ENCODE data around the gene TLE1. TPM values are rescaled to one million over a fixed set of nuclear protein-coding genes. Genes with fewer than 3 reads are reported as not detected.

The TLE1 gene
- total RNA-seq, 1 experiment from 2014 or later: 17.3 TPM

- DNase-seq (ENCODE audit: low read depth, low spot score) (no peak), ATAC-seq (no peak)
- Histone ChIP-seq H3K4me2 (ENCODE audit: low read length) (no peak overlapping the region), H3K4me3 (replicated peaks in 1 of 2; ENCODE audit: low read depth in 1 of 2, low read length in 2 of 2) (no peak overlapping the region), H3K36me3 (ENCODE audit: control insufficient read depth in 1 of 2, insufficient read depth in 2 of 2, low read length in 2 of 2) (peaks cover 2 to 7% of the 10 kb centered on the region in 2 experiments; a peak in 2 of 4 replicates), H3K27ac (ENCODE audit: low read depth, low read length) (no peak overlapping the region), H3K79me2 (ENCODE audit: insufficient read depth, low read length) (peaks cover 62% of the 10 kb centered on the region), H3K9me3 (ENCODE audit: control insufficient read depth in 1 of 2, insufficient read depth in 1 of 2, low read depth in 1 of 2, low read length in 2 of 2) (no peaks in the 10 kb centered on the region), H4K20me1 (ENCODE audit: insufficient read depth) (no peaks in the 10 kb centered on the region), H3K9ac (ENCODE audit: low read length) (no peak overlapping the region), H3K9me2 (ENCODE audit: insufficient read depth) (no peaks in the 10 kb centered on the region), H2AFZ (ENCODE audit: low read depth, low read length, poor library complexity, severe bottlenecking) (no peak overlapping the region), H3K27me3 (ENCODE audit: insufficient read depth, low read length) (no peaks in the 10 kb centered on the region), H3K4me1 (ENCODE audit: control insufficient read depth in 1 of 2, insufficient read depth in 2 of 2, low read length in 2 of 2) (peaks cover 7 to 11% of the 10 kb centered on the region in 2 experiments)
- intact Hi-C loops (cut with micrococcal nuclease): no loop called here
- TF ChIP-seq POLR2A (IDR thresholded peaks at IDR 0.05; ENCODE audit: borderline replicate concordance, extremely low read depth, insufficient read depth, insufficient read length) (no peak), CTCF (IDR thresholded peaks at IDR 0.05 in 2 of 3, conservative IDR thresholded peaks at IDR 0.05 in 1 of 3; ENCODE audit: borderline replicate concordance in 1 of 3, insufficient read depth in 1 of 3, low read depth in 2 of 3, low read length in 2 of 3) (no peak), SP1 (IDR thresholded peaks at IDR 0.05; ENCODE audit: low read depth) (no peak), ZNF274 (IDR thresholded peaks at IDR 0.05; ENCODE audit: low read depth, low read length) (no peak)
- CTCF ChIA-PET: no interaction called here
- no TSS peak for BruUV-seq (replicated peaks)
- POLR2A ChIA-PET: no interaction called here
- RAD21 ChIA-PET (ENCODE audit: low non-redundant PET in 1 of 2, low total read pairs in 2 of 2, uncharacterized antibody in 2 of 2, unreplicated experiment in 2 of 2): no interaction called here
Measured at GRCh38 chr9:81682177-81682576, 7.2 kb downstream of the TLE1 start.

- no peak overlapping the region for H3K27ac ChIP-seq (ENCODE audit: low read depth, low read length)
- no peaks in the 10 kb centered on the region for H4K20me1 ChIP-seq (ENCODE audit: insufficient read depth)
- H3K9ac ChIP-seq (ENCODE audit: low read length): no peak overlapping the region
- peaks cover 0 to 2% of the 10 kb centered on the region in 2 experiments; a peak in 2 of 4 replicates for H3K36me3 ChIP-seq (ENCODE audit: control insufficient read depth in 1 of 2, insufficient read depth in 2 of 2, low read length in 2 of 2)
- no peak for ATAC-seq
- H3K4me3 ChIP-seq (replicated peaks in 1 of 2; ENCODE audit: low read depth in 1 of 2, low read length in 2 of 2): no peak overlapping the region
- no peak for DNase-seq (ENCODE audit: low read depth, low spot score)
- no peaks in the 10 kb centered on the region for H3K9me2 ChIP-seq (ENCODE audit: insufficient read depth)
- CTCF ChIA-PET: no interaction called here
- BruUV-seq (replicated peaks): no TSS peak
- intact Hi-C loops (cut with micrococcal nuclease): no loop called here
- no peaks in the 10 kb centered on the region for H3K27me3 ChIP-seq (ENCODE audit: insufficient read depth, low read length)
- RAD21 ChIA-PET (ENCODE audit: low non-redundant PET in 1 of 2, low total read pairs in 2 of 2, uncharacterized antibody in 2 of 2, unreplicated experiment in 2 of 2): no interaction called here
- H3K9me3 ChIP-seq (ENCODE audit: control insufficient read depth in 1 of 2, insufficient read depth in 1 of 2, low read depth in 1 of 2, low read length in 2 of 2): no peaks in the 10 kb centered on the region
- H2AFZ ChIP-seq (ENCODE audit: low read depth, low read length, poor library complexity, severe bottlenecking): no peak overlapping the region
- H3K79me2 ChIP-seq (ENCODE audit: insufficient read depth, low read length): peaks cover 57% of the 10 kb centered on the region
- H3K4me1 ChIP-seq (ENCODE audit: control insufficient read depth in 1 of 2, insufficient read depth in 2 of 2, low read length in 2 of 2): no peaks in the 10 kb centered on the region
- no peak overlapping the region for H3K4me2 ChIP-seq (ENCODE audit: low read length)
- POLR2A ChIA-PET: no interaction called here
- TF ChIP-seq TCF7L2 (IDR thresholded peaks at IDR 0.05; ENCODE audit: borderline replicate concordance, extremely low read depth, insufficient read depth, insufficient read length): no peak
- no peak for TF ChIP-seq CBX3 (IDR thresholded peaks at IDR 0.05; ENCODE audit: low read depth)
- no peak for TF ChIP-seq SP1 (IDR thresholded peaks at IDR 0.05; ENCODE audit: low read depth)
- TF ChIP-seq FOSL1 (IDR thresholded peaks at IDR 0.05; ENCODE audit: low read depth): no peak
- TF ChIP-seq ZBTB33 (IDR thresholded peaks at IDR 0.05; ENCODE audit: extremely low read depth, insufficient replicate concordance, low read length): no peak
- no peak for TF ChIP-seq EGR1 (IDR thresholded peaks at IDR 0.05; ENCODE audit: low read depth)
- TF ChIP-seq, protein P1, sequence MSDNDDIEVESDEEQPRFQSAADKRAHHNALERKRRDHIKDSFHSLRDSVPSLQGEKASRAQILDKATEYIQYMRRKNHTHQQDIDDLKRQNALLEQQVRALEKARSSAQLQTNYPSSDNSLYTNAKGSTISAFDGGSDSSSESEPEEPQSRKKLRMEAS (IDR thresholded peaks at IDR 0.05): no peak
- no peak for TF ChIP-seq POLR2AphosphoS5 (IDR thresholded peaks at IDR 0.05; ENCODE audit: low read depth, low read length)
- no peak for TF ChIP-seq ATF3 (IDR thresholded peaks at IDR 0.05)
- no peak for TF ChIP-seq CEBPB (IDR thresholded peaks at IDR 0.05; ENCODE audit: low read depth)
- no peak for TF ChIP-seq EZH2phosphoT487 (IDR thresholded peaks at IDR 0.05; ENCODE audit: borderline replicate concordance)
- no peak for TF ChIP-seq SIN3A (IDR thresholded peaks at IDR 0.05; ENCODE audit: low read depth)
- TF ChIP-seq ZNF274 (IDR thresholded peaks at IDR 0.05; ENCODE audit: low read depth, low read length): no peak
- no peak for TF ChIP-seq POLR2A (IDR thresholded peaks at IDR 0.05; ENCODE audit: borderline replicate concordance, extremely low read depth, insufficient read depth, insufficient read length)
- TF ChIP-seq ZFX (IDR thresholded peaks at IDR 0.05): no peak
Measured at GRCh38 chr9:81680506-81680905, 8.8 kb downstream of the TLE1 start.

Data from HCT116 (cell line).